Activated CD4-positive, alpha-beta memory T cell treated with anti-CD3 and anti-CD28 coated beads, Interleukin-2, amount 10 ng/mL, durations not matched to agents 7 days and 5 days (primary cell): ENCODE measurements around the gene KREMEN1. TPM values are rescaled to one million over a fixed set of nuclear protein-coding genes. Genes with fewer than 3 reads are reported as not detected.
A peak's percentile ranks its signal among the peaks of the same experiment; 100 is the strongest.
"Not testable (repeated sequence)": the region's sequence is repeated elsewhere in the genome, so short reads cannot be mapped to it uniquely, and the experiment has no call there.

Experiments
- CTCF ChIA-PET: fragments of 350-600 bp; sonication (Branson Sonifier 250); formaldehyde crosslinking; loops from one replicate; lab custom pipeline; 2021; ENCODE audit warnings: antibody characterized with exemption, inconsistent platforms; lab: Charles Lee
- POLR2A ChIA-PET: fragments of 350-600 bp; sonication (Branson Sonifier 250); formaldehyde crosslinking; loops from one replicate; lab custom pipeline; 2021; ENCODE audit warnings: antibody characterized with exemption; lab: Charles Lee
- DNase-seq: peaks from one replicate; pipeline ENCODE4 v3.0.0-alpha.2; 2020
- H3K27ac Mint-ChIP-seq: one replicate; pipeline ENCODE4 v1.8.0; 2021; ENCODE audit warnings: mild to moderate bottlenecking, mixed read lengths
- H3K27me3 Mint-ChIP-seq: one replicate; pipeline ENCODE4 v1.8.0; 2021; ENCODE audit warnings: mixed read lengths
- H3K36me3 Mint-ChIP-seq: one replicate; pipeline ENCODE4 v1.8.0; 2021; ENCODE audit warnings: low read depth, mixed read lengths
- H3K4me1 Mint-ChIP-seq: one replicate; pipeline ENCODE4 v1.8.0; 2021; ENCODE audit warnings: mixed read lengths
- H3K4me3 Mint-ChIP-seq: one replicate; pipeline ENCODE4 v1.8.0; 2021; ENCODE audit warnings: mild to moderate bottlenecking, mixed read lengths
- H3K9me3 Mint-ChIP-seq: one replicate; pipeline ENCODE4 v1.8.0; 2021; ENCODE audit warnings: mixed read lengths
- total RNA-seq, 2 experiments: library from RNA; stranded (reverse); gene quantifications; one replicate each; pipeline ENCODE4 v1.2.3, GENCODE V29; 2021

The KREMEN1 gene
- total RNA-seq, 2 experiments from 2014 or later: not detected

DNA sequence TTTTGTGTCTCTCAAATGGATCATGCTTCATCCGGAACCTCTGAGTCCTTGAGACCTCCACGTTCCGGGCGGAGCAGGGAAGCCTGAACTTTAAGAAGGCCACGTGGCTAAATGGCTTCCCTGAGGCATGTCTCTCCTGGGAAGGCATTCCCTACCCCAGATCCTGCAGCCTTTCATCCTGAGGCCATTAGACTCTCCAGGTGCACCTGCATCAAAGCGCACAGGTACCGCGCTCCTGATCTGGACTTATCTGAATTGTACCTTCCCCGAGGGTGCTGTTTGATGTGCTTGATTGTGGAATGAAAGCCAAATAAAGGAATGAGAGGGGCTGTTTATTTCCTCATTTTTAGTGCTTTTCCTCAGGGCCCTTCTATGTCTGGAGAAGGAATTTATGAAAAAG lies 33.7 kb upstream of the KREMEN1 start:
- no peaks in the 10 kb centered on the region for H3K36me3 Mint-ChIP-seq
- ChIA-PET CTCF (interaction anchor here (0.7 to 4.0 kb wide), 7 partner anchors 14 to 439 kb away, joined by 3 to 42 read pairs (median 5); no protein-coding TSS in a partner anchor), POLR2A (interaction anchor here (0.7 to 2.0 kb wide), 2 partner anchors 249 to 439 kb away, joined by 3 to 4 read pairs; no protein-coding TSS in a partner anchor)
- no peak overlapping the region for H3K4me3 Mint-ChIP-seq
- no peak overlapping the region for H3K27ac Mint-ChIP-seq
- H3K27me3 Mint-ChIP-seq: peaks cover 8% of the 10 kb centered on the region
- H3K9me3 Mint-ChIP-seq: no peaks in the 10 kb centered on the region
- H3K4me1 Mint-ChIP-seq: no peaks in the 10 kb centered on the region
- DNase-seq: no peak

DNA sequence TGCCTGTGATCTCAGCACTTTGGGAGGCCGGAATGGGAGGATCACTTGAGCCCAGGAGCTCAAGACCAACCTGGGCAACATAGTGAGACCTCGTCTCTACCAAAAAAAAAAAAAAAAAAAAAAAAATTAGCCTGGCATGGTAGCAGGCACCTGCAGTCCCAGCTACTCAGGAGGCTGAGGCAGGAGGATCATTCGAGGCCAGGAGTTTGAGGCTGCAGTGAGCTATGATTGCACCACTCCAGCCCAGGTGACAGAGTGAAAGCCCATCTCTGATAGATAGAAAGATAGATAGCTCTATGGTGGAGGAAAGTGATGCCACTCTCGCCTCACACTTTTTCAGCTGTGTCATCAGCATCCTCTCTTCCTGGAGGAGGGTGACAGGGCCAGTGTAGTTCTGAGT lies 33.2 kb upstream of the KREMEN1 start:
- H3K4me1 Mint-ChIP-seq, H3K27ac Mint-ChIP-seq, H3K36me3 Mint-ChIP-seq, H3K4me3 Mint-ChIP-seq, H3K9me3 Mint-ChIP-seq, DNase-seq, H3K27me3 Mint-ChIP-seq: not testable (repeated sequence)
- ChIA-PET CTCF (interaction anchor here (0.7 to 4.0 kb wide), 12 partner anchors 13 to 1019 kb away, joined by 3 to 42 read pairs (median 4); no protein-coding TSS in a partner anchor), POLR2A (interaction anchor here (2.0 kb wide), 1 partner anchor 439 kb away, joined by 4 read pairs; no protein-coding TSS in a partner anchor)

DNA sequence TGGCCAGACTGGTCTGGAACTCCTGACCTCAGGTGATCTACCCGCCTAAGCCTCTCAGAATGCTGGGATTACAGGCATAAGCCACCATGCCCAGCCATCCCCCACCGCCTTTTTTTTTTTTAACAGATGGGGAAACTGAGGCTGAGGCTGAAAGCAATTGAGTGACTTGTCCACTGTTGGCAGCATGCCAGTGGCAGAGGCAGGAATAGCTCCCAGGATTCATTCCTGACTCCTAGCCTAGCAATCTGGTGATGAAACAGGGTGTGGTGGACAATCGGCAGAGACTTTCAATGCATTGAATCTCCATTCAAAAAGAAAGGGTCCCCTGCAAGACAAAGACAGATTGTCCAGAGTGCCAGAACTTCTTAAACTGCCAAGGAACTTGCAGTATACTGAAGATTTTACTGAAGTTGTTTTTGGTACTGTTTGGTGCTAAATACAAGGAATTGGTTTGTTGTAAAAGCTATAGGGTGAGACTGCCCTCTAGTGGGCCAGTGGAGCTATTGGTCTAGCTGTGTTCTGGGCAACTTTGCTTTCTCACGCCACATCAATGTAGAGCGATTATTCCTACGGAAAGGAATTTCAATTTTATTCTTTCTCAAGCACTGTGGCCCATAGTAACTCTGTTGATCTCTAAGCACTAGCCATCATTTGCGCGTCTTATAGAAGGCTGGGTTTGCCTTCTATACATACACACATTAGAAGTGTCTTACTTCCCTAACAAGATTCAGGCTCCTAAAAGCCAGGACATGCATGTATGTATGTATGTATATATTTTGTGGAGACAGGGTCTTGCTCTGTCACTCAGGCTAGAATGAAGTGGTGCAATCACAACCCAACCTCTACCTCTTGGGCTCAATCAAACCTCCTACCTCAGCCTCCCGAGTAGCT lies 32.2 kb upstream of the KREMEN1 start:
- no peaks in the 10 kb centered on the region for H3K9me3 Mint-ChIP-seq
- POLR2A ChIA-PET: interaction anchor here (0.5 to 2.0 kb wide), 2 partner anchors 358 to 440 kb away, joined by 3 to 4 read pairs; no protein-coding TSS in a partner anchor
- no peaks in the 10 kb centered on the region for H3K4me1 Mint-ChIP-seq
- CTCF ChIA-PET: interaction anchor here (0.6 to 4.0 kb wide), 41 partner anchors 11 to 1160 kb away, joined by 3 to 42 read pairs (median 4); no protein-coding TSS in a partner anchor
- no peak overlapping the region for H3K27ac Mint-ChIP-seq
- peak; percentile 62 for DNase-seq
- H3K27me3 Mint-ChIP-seq: peaks cover 5% of the 10 kb centered on the region
- no peaks in the 10 kb centered on the region for H3K36me3 Mint-ChIP-seq
- H3K4me3 Mint-ChIP-seq: no peak overlapping the region

DNA sequence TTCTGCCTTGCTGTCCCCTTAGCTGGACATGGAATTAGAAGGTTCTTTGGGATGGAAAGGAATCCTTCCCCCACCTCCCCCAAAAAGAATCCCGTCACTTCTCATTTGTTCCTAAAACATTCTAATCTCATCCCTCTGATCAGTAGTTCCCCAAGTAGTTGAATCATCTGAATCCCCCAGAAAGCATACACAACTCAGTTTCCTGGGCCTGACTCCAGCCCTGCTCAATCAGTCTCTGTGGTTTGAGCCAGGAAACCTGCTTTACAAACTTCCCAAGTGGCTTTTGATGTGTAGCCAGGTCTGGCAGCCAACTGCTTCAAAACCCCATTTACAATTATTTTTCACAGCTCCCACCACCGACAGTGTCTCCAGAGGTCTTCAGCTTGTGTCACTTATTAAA lies 31.4 kb upstream of the KREMEN1 start:
- no peak for DNase-seq
- Mint-ChIP-seq H3K4me3 (no peak overlapping the region), H3K36me3 (no peaks in the 10 kb centered on the region), H3K4me1 (no peaks in the 10 kb centered on the region), H3K27me3 (peaks cover 5% of the 10 kb centered on the region), H3K9me3 (no peaks in the 10 kb centered on the region), H3K27ac (no peak overlapping the region)
- CTCF ChIA-PET: interaction anchor here (0.6 to 4.0 kb wide), 24 partner anchors 12 to 1161 kb away, joined by 3 to 42 read pairs (median 4); no protein-coding TSS in a partner anchor
- POLR2A ChIA-PET: no interaction called here

DNA sequence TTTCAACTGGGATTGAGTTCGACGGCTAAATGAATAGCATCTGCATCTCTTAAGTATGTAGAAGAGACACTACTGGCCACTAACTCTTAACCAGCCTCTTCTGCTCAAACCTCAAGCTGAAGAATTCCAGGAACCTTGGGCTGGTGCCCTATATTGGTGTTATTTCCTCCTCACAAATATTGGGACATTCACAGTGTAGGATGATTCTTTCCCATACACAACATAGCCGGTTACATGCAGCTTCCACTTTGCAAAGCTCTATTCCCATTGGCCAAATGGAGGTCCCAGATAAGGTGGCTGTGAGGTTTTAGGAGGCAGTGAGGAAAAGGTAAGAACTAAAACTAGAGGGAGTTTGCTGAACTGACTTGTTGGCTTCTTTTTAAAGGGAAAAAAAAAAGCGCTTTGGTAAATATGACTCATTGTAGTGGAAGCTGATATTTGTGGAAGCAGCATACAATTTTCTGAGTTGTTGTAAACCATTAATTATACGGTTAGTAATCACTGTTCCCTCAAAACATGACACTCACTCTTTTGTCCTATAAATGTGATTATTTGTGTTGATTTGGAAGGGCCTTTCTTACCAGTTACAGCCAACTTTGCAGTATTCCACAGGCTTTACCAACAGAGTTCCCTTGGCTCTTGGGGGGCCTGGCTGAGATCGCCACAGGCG lies 28.8 kb upstream of the KREMEN1 start:
- Mint-ChIP-seq H3K4me3 (no peak overlapping the region), H3K36me3 (no peaks in the 10 kb centered on the region), H3K27ac (no peak overlapping the region), H3K27me3 (peaks cover 5% of the 10 kb centered on the region), H3K9me3 (no peaks in the 10 kb centered on the region), H3K4me1 (no peaks in the 10 kb centered on the region)
- CTCF ChIA-PET: no interaction called here
- no peak for DNase-seq
- POLR2A ChIA-PET: no interaction called here

DNA sequence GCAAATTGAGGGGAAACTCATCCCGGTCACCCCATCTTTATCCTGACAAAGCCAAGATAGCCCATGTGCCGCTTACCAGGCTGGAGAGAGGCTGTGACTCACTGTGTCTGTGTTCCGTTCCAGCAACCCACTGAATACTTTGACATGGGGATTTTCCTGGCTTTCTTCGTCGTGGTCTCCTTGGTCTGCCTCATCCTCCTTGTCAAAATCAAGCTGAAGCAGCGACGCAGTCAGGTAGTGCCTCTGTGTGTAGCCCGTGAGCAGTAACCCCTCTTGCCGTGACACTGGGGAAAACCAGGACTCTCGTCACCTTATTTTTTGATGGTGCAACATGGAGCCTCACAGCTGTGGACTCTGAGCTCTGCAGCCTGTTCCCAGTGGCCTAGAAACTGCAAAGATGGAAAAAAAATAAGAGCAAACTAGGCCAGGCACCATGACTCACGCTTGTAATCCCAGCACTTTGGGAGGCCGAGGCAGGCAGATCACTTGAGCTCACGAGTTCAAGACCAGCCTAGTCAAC lies 28.1 kb upstream of the KREMEN1 start:
- no peak for DNase-seq
- POLR2A ChIA-PET: no interaction called here
- CTCF ChIA-PET: no interaction called here
- Mint-ChIP-seq H3K27ac (no peak overlapping the region), H3K4me3 (no peak overlapping the region), H3K36me3 (no peaks in the 10 kb centered on the region), H3K4me1 (no peaks in the 10 kb centered on the region), H3K9me3 (no peaks in the 10 kb centered on the region), H3K27me3 (peaks cover 4% of the 10 kb centered on the region)

DNA sequence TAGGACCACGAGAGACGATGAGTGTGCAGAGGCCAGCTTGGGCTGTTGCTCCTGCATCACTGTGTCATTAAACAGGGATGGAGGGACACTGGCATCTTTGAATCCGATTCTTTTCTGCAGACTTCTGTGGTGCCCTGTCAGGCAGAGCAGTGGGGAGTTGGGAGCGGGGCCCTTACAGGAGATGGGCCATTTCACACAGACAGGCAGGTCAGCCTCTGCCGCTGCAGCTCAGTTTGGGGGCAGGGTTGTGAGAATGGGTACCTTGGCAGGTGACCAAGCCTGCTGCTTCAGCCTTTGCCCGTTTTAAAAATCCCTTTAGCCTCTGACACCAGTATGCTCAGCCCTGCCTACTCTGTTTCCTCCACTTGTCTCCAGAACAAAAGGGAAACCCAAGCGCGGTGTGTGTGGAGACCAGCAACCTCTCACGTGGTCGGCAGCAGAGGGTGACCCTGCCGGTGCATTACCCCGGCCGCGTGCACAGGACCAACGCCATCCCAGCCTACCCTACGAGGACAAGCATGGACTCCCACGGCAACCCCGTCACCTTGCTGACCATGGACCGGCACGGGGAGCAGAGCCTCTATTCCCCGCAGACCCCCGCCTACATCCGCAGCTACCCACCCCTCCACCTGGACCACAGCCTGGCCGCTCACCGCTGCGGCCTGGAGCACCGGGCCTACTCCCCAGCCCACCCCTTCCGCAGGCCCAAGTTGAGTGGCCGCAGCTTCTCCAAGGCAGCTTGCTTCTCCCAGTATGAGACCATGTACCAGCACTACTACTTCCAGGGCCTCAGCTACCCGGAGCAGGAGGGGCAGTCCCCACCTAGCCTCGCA lies 23.8 kb upstream of the KREMEN1 start:
- H3K27ac Mint-ChIP-seq: no peak overlapping the region
- H3K9me3 Mint-ChIP-seq: no peaks in the 10 kb centered on the region
- no peaks in the 10 kb centered on the region for H3K36me3 Mint-ChIP-seq
- no peak for DNase-seq
- no peaks in the 10 kb centered on the region for H3K27me3 Mint-ChIP-seq
- ChIA-PET POLR2A (no interaction called here), CTCF (no interaction called here)
- H3K4me1 Mint-ChIP-seq: no peaks in the 10 kb centered on the region
- no peak overlapping the region for H3K4me3 Mint-ChIP-seq

DNA sequence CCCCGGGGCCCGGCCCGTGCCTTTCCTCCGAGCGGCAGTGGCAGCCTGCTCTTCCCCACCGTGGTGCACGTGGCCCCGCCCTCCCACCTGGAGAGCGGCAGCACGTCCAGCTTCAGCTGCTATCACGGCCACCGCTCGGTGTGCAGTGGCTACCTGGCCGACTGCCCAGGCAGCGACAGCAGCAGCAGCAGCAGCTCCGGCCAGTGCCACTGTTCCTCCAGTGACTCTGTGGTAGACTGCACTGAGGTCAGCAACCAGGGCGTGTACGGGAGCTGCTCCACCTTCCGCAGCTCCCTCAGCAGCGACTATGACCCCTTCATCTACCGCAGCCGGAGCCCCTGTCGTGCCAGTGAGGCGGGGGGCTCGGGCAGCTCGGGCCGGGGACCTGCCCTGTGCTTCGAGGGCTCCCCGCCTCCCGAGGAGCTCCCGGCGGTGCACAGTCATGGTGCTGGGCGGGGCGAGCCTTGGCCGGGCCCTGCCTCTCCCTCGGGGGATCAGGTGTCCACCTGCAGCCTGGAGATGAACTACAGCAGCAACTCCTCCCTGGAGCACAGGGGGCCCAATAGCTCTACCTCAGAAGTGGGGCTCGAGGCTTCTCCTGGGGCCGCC lies 23.1 kb upstream of the KREMEN1 start:
- Mint-ChIP-seq H3K4me3 (no peak overlapping the region), H3K36me3 (no peaks in the 10 kb centered on the region), H3K4me1 (no peaks in the 10 kb centered on the region), H3K27ac (no peak overlapping the region), H3K9me3 (no peaks in the 10 kb centered on the region), H3K27me3 (no peaks in the 10 kb centered on the region)
- POLR2A ChIA-PET: no interaction called here
- CTCF ChIA-PET: no interaction called here
- no peak for DNase-seq

DNA sequence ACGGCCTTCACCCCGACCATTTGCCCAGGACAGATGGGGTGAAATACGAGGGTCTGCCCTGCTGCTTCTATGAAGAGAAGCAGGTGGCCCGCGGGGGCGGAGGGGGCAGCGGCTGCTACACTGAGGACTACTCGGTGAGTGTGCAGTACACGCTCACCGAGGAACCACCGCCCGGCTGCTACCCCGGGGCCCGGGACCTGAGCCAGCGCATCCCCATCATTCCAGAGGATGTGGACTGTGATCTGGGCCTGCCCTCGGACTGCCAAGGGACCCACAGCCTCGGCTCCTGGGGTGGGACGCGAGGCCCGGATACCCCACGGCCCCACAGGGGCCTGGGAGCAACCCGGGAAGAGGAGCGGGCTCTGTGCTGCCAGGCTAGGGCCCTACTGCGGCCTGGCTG lies 22.4 kb upstream of the KREMEN1 start:
- Mint-ChIP-seq H3K4me1 (no peaks in the 10 kb centered on the region), H3K27me3 (no peaks in the 10 kb centered on the region), H3K9me3 (no peaks in the 10 kb centered on the region), H3K27ac (no peak overlapping the region), H3K4me3 (no peak overlapping the region), H3K36me3 (no peaks in the 10 kb centered on the region)
- POLR2A ChIA-PET: no interaction called here
- CTCF ChIA-PET: no interaction called here
- DNase-seq: no peak

DNA sequence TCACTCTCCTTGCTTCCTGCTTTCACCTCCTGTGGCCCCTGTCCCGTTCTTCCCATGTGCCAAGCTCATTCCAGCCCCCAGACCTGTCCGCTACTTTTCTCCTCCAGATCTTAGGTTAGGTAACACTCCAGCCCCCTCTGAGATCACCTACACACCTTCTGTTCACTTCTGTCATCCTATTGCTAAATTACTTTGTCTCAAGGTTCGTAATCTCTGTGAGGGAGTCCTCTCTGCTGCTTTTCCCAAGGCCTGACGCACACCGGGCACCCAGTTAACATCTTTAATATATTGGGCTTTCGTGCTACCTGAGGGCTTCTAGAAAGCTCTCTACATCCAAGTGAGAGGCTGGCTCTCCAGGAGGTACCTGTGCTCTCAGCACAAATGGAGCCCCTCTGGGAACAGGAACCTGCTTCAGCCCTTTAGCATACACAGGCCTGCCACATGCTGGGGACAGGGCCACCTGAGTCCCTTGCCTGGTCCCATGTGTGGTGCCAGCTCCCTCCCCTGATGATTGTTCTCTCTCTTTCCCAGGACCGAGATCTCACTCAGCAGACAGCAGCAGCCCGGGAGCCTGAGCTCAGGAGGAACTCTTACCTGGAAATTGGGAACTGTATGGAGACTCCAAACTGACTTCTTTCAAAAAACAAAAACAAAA lies 19.7 kb upstream of the KREMEN1 start:
- Mint-ChIP-seq H3K27ac (no peak overlapping the region), H3K9me3 (no peaks in the 10 kb centered on the region), H3K4me3 (no peak overlapping the region), H3K36me3 (no peaks in the 10 kb centered on the region), H3K27me3 (peaks cover 2% of the 10 kb centered on the region), H3K4me1 (no peaks in the 10 kb centered on the region)
- POLR2A ChIA-PET: no interaction called here
- CTCF ChIA-PET: interaction anchor here (1.3 kb wide), 1 partner anchor 13 kb away, joined by 5 read pairs; no protein-coding TSS in a partner anchor
- no peak for DNase-seq

DNA sequence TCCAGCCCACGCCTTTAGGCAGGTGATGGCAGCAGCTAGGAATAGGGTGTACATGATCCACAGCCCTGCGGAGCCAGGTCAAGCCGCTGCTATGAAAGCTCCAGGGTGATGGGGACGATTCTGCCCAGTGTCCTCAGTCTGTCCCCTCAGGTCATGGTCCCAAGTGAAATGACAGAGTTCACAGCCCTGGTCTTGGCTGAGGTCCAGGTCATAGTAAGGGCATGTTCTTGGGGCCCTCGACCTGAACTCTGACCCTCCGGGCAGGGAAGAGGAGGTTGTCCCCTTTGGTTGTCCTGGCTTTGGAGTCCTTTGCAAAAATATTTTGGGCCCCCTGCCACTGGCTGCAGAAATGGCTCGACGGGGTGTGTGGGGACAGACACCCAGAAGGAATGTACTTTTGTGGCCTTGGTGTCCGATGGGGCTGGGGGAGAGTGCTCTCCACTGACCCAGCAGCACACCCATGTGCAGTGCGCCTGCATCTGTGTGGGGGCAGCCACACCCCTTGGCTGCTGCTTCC lies 18.5 kb upstream of the KREMEN1 start:
- ChIA-PET CTCF (interaction anchor here (1.5 kb wide), 1 partner anchor 14 kb away, joined by 5 read pairs; no protein-coding TSS in a partner anchor), POLR2A (no interaction called here)
- H3K9me3 Mint-ChIP-seq: no peaks in the 10 kb centered on the region
- DNase-seq: no peak
- H3K36me3 Mint-ChIP-seq: no peaks in the 10 kb centered on the region
- peaks cover 7% of the 10 kb centered on the region for H3K27me3 Mint-ChIP-seq
- H3K27ac Mint-ChIP-seq: no peak overlapping the region
- no peak overlapping the region for H3K4me3 Mint-ChIP-seq
- no peaks in the 10 kb centered on the region for H3K4me1 Mint-ChIP-seq
